Astrocyte (in vitro differentiated cells and primary cell): ENCODE data around the gene BBS7.

Experiments
- EZH2 ChIP-seq: IDR thresholded peaks from 2 replicates; pipeline ENCODE4 v1.6.1; 2012; ENCODE audit warnings: mild to moderate bottlenecking, low read length, inconsistent platforms; ENCODE audit not compliant: insufficient read depth
- TF ChIP-seq, protein P1 (sequence below): IDR thresholded peaks from 2 replicates; pipeline ENCODE4 v1.5.1; 2011; ENCODE audit warnings: low read depth, mild to moderate bottlenecking, inconsistent platforms, low read length, moderate library complexity; ENCODE audit not compliant: insufficient read depth

DNA sequence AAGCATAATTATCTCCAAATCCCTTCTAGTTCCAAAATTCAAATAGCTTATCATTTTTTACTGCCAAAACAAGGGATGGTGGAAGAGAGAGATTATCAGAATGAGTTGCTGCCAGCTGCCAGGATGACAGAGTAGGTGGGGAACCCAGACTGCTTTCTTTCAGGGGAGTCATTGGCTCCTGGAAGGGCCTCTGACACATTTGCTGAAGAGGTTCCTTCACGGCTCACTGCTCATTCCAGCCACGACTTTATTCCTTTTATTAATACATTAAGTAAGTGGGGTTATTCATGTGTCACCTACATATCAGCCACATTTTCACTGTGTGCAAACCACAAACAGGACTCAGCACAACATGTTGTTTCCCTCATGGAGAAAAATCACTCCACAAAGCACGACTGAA, 92.6 kb downstream of the BBS7 start:
- TF ChIP-seq, protein P1, sequence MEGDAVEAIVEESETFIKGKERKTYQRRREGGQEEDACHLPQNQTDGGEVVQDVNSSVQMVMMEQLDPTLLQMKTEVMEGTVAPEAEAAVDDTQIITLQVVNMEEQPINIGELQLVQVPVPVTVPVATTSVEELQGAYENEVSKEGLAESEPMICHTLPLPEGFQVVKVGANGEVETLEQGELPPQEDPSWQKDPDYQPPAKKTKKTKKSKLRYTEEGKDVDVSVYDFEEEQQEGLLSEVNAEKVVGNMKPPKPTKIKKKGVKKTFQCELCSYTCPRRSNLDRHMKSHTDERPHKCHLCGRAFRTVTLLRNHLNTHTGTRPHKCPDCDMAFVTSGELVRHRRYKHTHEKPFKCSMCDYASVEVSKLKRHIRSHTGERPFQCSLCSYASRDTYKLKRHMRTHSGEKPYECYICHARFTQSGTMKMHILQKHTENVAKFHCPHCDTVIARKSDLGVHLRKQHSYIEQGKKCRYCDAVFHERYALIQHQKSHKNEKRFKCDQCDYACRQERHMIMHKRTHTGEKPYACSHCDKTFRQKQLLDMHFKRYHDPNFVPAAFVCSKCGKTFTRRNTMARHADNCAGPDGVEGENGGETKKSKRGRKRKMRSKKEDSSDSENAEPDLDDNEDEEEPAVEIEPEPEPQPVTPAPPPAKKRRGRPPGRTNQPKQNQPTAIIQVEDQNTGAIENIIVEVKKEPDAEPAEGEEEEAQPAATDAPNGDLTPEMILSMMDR = no peak
- TF ChIP-seq EZH2 = no peak
